ENCODE data around the gene TPRG1.

TPRG1 gene

DNA sequence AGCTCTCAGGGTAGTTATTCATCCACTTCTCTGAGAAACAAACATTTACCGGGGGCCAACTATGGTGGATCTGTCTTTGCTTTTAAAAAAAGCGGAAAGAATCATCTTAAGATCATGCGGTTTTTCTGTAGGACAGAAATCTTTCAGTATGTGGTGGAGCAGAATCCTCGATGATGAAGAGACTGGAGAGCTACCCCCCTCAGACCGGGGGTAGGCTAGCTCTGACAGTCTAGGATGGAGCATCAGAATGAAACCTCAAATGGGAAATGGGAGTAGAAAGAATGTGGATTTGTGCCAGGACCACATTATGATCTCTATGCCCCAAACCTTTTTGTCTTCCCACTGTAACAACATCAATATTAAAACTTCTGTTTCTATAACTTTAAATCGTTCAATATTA is 30.3 kb downstream of the TPRG1 start:
- DNase-seq (ENCODE audit: low read depth), result no peak
- H3K4me3 ChIP-seq (ENCODE audit: low read depth, low read length), result no peak overlapping the region
- TF ChIP-seq CTCF (IDR thresholded peaks at IDR 0.05; ENCODE audit: insufficient read depth, low read depth, low read length, missing control alignments), result no peak

DNA sequence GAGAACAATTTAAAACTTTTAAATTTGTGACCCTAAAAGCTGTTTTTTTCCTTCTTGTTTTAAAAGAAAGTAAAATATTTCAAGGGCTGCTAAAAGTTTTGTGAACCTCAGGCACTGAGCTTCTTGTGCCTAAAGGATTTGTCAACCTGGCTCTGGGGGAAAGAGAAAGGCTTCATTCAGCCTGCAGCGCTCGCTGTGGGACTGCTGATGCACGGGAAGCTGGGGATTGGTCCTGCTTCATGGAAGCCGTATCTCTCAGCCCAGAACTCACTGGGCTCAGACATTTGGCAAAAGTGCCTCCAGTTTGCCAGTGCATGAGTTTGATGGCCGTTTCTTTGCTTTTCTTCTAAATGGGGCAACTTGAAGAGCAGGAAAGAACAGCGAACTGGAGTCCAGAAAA is 30.8 kb downstream of the TPRG1 start:
- no peak for DNase-seq (ENCODE audit: low read depth)
- no peak for TF ChIP-seq CTCF (IDR thresholded peaks at IDR 0.05; ENCODE audit: insufficient read depth, low read depth, low read length, missing control alignments)
- H3K4me3 ChIP-seq (ENCODE audit: low read depth, low read length), result no peak overlapping the region

- H3K4me3 ChIP-seq (ENCODE audit: low read depth, low read length), result no peak overlapping the region
- TF ChIP-seq CTCF (IDR thresholded peaks at IDR 0.05; ENCODE audit: insufficient read depth, low read depth, low read length, missing control alignments), result no peak
These were observed 32.5 kb downstream of the TPRG1 start for GRCh38 chr3:189204167-189204866.

DNA sequence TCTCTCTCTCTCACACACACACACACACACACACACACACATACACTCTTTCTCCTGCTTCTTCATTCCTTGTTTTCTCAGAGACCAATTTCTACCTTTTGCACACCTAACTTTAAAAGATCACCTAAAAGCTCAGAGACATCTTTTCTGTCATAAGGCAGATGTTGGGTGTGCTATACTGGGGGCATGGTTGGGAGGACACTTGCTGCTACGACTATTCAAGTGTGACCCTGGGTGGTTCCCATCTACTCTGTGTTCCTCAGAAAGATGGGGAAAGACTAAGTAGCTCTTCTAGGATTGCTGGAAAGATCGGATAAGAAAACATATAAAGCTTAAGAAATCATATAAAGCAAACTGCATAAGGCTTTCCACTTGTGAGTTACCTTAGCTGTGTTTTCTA is 33.2 kb downstream of the TPRG1 start:
- DNase-seq (ENCODE audit: low read depth), result no peak
- H3K4me3 ChIP-seq (ENCODE audit: low read depth, low read length), result no peak overlapping the region
- TF ChIP-seq CTCF (IDR thresholded peaks at IDR 0.05; ENCODE audit: insufficient read depth, low read depth, low read length, missing control alignments), result no peak

More at GRCh38 chr3:189204167-189204866, 32.5 kb downstream of the TPRG1 start:
- DNase-seq (ENCODE audit: low read depth), result no peak

- no peak for DNase-seq (ENCODE audit: low read depth)
- no peak overlapping the region for H3K4me3 ChIP-seq (ENCODE audit: low read depth, low read length)
- TF ChIP-seq CTCF (IDR thresholded peaks at IDR 0.05; ENCODE audit: insufficient read depth, low read depth, low read length, missing control alignments), result no peak
These were observed 38.5 kb downstream of the TPRG1 start for GRCh38 chr3:189210251-189210770.

DNA sequence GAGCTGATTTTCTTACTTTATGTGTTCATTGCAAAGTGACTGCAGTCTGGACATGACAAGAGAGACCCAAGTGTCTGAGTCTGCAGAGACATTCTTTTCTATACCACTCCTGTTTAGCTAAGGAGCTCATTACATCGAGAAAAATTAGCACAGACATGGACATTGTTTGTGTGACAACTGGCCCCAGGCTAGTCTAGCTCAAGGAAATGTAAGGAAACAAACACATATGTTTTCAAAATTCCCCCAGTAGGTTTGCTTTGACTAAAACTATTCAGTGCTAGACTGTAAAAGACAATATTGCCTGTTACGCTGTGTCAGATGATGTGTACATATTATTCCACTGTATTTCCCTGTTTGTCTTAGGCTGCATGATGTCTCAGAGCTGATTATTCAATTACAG is 40.9 kb downstream of the TPRG1 start:
- TF ChIP-seq CTCF (IDR thresholded peaks at IDR 0.05; ENCODE audit: insufficient read depth, low read depth, low read length, missing control alignments), result no peak
- no peak for DNase-seq (ENCODE audit: low read depth)
- no peak overlapping the region for H3K4me3 ChIP-seq (ENCODE audit: low read depth, low read length)

- DNase-seq (ENCODE audit: low read depth), result no peak
- no peak overlapping the region for H3K4me3 ChIP-seq (ENCODE audit: low read depth, low read length)
- no peak for TF ChIP-seq CTCF (IDR thresholded peaks at IDR 0.05; ENCODE audit: insufficient read depth, low read depth, low read length, missing control alignments)
These were observed 42.9 kb downstream of the TPRG1 start for GRCh38 chr3:189214651-189215050.
